Activated CD4-positive, alpha-beta T cell treated with anti-CD3 and anti-CD28 coated beads, Interleukin-2, amount 50 U/mL, for 24 hours (primary cell): ENCODE results near the gene HERC2.
"Not testable (repeated sequence)": the region's sequence is repeated elsewhere in the genome, so short reads cannot be mapped to it uniquely, and the experiment has no call there.

Experiments
- DNase-seq, 2 donors: peaks; one replicate each; pipeline ENCODE4 v3.0.0-alpha.2; 2020; ENCODE audit warnings: low read depth in 1 of 2, low spot score in 1 of 2

The HERC2 gene

GRCh38 chr15:28322129-28322588, at the start of gene HERC2:
TSS of gene HERC2 (minus strand) at chr15:28322179. CDS start at chr15:28321433, 746 bp downstream.
- DNase-seq, result not testable (repeated sequence)

- DNase-seq, result not testable (repeated sequence)
Observed at GRCh38 chr15:28365502-28365901, 43.5 kb upstream of the HERC2 start.

GRCh38 chr15:28357984-28358383, 36.0 kb upstream of the HERC2 start, which contains the start of gene GOLGA6L24:
TSS of gene GOLGA6L24 (minus strand) at chr15:28358084. CDS start at chr15:28358023, 61 bp downstream.
- DNase-seq, result not testable (repeated sequence)

- peak in 1 of 2 donors; percentile 9 for DNase-seq
Observed at GRCh38 chr15:28321358-28322078, 461 bp downstream of the HERC2 start.

GRCh38 chr15:28319725-28320124, 2.3 kb downstream of the HERC2 start:
- not testable (repeated sequence) for DNase-seq

GRCh38 chr15:28318828-28319227, 3.2 kb downstream of the HERC2 start:
- DNase-seq, result not testable (repeated sequence)

- DNase-seq, result not testable (repeated sequence)
Observed at GRCh38 chr15:28318122-28318521, 3.9 kb downstream of the HERC2 start.

- not testable (repeated sequence) for DNase-seq
Observed at GRCh38 chr15:28316958-28317357, 5.0 kb downstream of the HERC2 start.

- DNase-seq, result not testable (repeated sequence)
Observed at GRCh38 chr15:28310454-28310853, 11.5 kb downstream of the HERC2 start.

GRCh38 chr15:28308718-28309117, 13.3 kb downstream of the HERC2 start:
- not testable (repeated sequence) for DNase-seq

GRCh38 chr15:28305700-28306099, 16.3 kb downstream of the HERC2 start:
- not testable (repeated sequence) for DNase-seq

- DNase-seq, result not testable (repeated sequence)
Observed at GRCh38 chr15:28297434-28297833, 24.5 kb downstream of the HERC2 start.

- not testable (repeated sequence) for DNase-seq
Observed at GRCh38 chr15:28296814-28297213, 25.2 kb downstream of the HERC2 start.

GRCh38 chr15:28295009-28295563, 26.9 kb downstream of the HERC2 start:
- not testable (repeated sequence) for DNase-seq

GRCh38 chr15:28294560-28294959, 27.4 kb downstream of the HERC2 start:
- not testable (repeated sequence) for DNase-seq

- no peak for DNase-seq
Observed at GRCh38 chr15:28289694-28290463, 32.1 kb downstream of the HERC2 start.

- DNase-seq, result not testable (repeated sequence)
Observed at GRCh38 chr15:28288830-28289693, 32.9 kb downstream of the HERC2 start.

GRCh38 chr15:28286659-28287058, 35.3 kb downstream of the HERC2 start:
- not testable (repeated sequence) for DNase-seq

- no peak for DNase-seq
Observed at GRCh38 chr15:28286031-28286430, 35.9 kb downstream of the HERC2 start.

GRCh38 chr15:28281876-28282275, 40.1 kb downstream of the HERC2 start:
- DNase-seq, result no peak

GRCh38 chr15:28274635-28275034, 47.3 kb downstream of the HERC2 start:
- no peak for DNase-seq
